Globus pallidus (tissue), 1 donor: Measurements from ENCODE around the gene AKAP13.

Experiments
- DNase-seq: peaks from one replicate; pipeline ENCODE4 v3.0.0-alpha.2; 2015; ENCODE audit warnings: low spot score

AKAP13 gene

DNA sequence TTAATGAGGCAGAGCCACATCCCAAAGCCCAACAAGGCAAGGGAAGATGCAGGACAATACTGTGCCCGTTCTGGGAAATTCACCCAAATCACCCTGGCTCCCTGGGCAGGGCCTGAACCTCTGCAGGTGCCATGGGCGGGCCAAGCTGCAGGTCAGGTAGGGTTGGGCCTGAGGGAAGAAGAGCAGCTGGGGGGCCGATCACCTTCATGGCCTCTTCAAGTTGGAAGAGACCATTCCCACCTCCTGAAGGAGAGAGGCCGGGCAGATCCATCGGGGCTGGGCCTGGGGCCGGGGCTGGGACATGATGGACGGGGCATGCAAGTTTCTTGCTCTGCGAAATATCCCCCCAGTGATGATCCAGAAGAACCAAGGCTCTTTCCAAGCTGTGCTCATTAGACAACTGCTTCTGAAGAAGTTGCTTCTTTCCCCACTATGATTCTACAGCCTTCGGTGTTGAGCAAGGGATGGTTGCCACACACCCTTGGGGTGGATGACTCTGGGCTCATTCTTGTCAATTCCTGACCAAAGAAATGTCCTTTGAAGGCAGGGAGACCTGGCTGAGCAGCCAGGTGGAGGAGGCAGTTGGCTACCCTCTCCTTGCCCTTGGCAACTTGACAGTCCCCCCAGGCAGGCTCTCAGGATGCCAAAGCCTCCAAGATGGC, 376.1 kb downstream of the AKAP13 start:
- DNase-seq, result no peak

DNA sequence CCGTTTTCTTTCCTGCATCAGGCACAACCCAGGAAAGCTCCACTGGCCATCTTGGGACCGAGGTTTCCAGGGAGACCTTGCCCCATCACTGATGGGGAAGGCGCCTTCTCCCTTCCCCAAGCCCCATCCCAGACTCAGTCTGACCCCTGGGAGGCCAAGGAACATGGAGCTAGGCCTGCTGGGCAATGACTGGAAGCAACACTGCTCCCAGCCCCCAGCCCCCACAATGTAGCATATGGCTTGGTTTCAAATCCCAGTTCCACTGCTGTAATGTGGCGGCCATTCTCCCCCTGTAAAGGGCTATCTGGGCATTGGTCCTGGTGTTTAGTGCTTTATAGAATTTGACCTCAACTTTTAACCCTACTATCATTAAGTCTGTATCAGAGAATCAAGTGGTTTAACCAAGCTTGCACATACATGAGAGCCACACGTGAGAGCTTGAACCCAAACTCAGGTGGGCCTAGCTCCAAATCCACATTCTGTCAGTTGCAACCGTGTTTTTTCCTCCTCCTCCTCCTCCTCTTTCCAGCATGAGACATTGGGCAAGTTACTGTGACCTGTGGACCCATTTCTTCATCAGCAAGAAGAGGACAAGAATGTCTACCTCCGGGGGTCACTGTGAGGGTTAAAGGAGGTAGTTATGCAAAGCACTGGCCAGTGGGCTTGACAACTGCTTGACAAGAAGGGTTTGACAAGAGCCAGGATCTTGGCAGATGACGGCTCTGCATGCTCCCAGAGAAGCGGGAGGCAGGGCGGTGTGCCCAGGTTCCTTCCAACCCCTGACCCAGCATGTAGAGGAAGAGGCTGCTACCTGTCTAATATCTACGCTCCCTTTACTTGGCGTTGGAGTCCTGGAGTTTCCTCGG, 376.9 kb downstream of the AKAP13 start:
- no peak for DNase-seq

DNA sequence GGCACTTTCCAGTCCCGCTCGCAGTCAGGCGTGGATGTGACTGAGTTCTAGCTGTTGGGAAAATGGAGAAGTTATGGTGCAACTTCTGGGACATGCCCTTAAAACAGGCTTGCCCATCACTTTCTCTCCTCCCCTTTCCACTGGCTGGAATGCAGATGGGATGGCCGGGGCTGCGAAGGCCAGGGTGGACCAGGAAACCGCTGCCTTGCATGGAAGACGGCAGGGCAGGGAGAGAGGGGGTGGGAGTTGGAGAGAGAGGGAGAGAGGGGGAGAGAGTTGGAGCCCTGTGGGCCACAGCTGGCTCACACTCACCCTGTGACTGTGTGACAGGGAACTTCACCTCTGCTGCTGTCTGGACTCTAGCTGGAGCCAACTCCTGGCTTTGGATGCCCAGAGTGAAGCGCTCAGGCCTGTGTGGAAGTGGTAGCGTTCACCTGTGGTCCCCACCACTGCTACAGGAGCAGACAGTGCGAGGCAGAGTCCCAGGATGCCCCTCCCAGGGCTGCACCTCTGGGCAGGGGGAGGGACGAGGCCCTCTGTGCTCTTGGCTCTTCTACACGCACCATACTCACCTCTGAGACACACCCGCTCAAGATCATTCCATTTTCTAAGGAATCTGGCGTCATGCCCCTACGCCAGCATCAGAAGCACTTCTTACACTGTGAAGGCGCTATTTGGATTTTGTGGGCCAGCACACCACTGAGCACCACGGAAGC, 377.7 kb downstream of the AKAP13 start:
- no peak for DNase-seq

DNA sequence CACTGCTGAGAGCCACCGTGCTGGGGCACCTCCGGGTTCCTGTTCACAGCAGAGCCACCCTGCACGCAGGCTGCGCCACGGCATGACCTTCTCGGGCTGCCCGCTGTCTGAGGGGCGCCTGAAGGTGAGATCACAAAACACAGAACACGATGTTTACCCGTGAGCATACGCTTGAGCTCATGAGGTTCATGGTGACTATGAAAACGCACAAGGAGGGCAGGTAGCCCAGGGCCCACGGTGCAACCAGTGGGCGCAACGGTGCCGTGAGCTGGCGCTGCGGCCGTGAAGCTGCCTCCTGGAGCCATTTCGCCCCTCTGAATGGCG, 378.2 kb downstream of the AKAP13 start:
- DNase-seq, result no peak

DNA sequence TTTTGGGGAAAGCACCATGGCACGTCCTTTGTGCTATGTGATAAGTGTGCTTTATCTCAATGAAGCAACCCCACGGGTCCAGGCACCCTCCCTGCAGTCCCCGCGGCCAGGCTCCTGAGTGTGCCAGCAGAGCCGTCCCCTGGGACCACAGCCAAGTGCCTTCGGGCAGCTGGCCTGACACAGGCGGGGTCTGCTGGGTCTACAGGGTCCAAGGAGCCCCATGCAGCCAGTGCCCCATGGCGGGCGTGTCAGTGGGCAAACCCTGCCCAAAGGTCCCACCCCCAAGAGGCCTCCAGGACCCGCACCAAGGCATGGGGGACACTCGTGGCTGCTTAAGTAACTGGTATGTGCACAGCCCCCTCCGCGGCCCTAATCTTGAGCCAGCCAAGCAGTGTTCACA, 379.0 kb downstream of the AKAP13 start:
- DNase-seq, result no peak

DNA sequence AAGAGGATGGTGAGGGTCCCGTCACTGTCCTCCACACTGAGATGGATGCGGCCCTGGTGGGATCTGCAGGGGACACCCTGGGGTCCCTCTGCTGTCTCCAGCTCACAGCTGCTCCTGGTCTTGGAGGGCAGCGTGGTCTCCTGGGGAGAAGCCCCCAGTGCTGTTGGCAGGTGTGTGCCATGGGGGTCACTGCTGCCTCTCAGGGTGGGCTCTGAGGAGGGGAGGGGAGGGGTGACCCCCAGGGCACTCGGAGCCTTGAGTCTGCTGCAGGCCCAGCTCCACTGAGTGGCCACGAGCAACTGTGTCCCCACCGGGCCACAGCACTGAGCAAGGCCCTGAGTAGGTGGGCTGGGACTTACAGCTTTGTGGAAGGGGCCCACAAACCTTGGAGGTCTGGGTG, 379.6 kb downstream of the AKAP13 start:
- no peak for DNase-seq

DNA sequence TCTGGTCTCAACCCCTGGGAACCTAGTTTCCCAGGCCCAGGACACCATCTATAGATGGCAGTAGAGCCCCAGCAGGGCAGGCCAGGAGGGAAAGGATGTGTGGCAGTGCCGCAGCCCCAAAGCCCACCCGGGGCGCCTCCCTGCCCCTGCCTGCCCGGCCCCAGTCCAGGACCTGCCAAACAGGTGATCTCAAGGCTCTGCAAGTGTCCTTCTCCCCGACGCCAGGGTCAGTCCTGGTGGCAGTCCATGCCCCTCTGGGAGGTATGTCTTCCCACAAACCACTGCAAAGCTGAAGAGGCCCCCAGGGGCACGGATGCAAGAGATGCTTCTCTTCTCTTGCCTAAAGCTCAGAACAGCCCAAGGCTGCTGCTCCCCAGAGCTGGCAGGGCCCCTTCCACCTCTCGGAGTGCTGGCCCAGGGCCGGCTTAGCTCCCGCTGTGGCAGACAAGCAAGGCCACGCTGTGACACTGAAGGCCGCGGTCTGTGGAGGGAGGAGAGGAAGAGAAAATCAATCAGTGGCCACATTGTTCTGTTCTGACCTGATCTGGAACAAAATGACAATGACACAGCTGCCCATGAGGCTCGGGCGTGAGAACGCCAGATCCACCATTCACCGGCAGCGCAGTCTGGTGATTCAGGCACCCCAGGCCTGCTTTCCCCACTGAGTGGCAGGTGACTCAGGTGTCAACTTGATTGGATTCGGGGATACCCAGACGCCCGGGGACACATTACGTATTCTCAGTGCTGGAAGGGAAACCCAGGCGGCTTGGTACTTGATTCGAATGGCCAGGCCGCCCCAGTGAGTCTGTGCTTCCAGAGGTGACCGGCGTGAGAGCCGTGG, 380.3 kb downstream of the AKAP13 start:
- no peak for DNase-seq

DNA sequence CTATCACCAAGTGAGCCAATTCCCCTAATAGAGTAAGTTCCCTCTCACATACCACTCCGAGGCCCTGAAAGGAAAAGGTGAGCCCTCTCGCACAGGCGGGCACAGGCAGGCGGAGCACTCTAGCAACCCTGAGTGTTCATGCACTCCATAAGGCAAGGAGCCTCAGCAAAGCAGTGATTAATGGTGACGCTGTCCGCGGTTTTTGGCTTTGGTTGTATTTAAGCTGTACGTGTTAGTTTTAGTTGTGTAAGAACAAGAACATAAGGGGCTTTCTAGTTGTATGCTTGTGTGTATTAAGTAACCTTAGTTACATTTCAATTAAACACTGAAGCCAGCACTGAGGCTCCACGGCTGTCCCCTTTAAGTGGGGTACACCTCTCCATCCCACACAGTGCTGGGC, 381.2 kb downstream of the AKAP13 start:
- DNase-seq, result no peak

DNA sequence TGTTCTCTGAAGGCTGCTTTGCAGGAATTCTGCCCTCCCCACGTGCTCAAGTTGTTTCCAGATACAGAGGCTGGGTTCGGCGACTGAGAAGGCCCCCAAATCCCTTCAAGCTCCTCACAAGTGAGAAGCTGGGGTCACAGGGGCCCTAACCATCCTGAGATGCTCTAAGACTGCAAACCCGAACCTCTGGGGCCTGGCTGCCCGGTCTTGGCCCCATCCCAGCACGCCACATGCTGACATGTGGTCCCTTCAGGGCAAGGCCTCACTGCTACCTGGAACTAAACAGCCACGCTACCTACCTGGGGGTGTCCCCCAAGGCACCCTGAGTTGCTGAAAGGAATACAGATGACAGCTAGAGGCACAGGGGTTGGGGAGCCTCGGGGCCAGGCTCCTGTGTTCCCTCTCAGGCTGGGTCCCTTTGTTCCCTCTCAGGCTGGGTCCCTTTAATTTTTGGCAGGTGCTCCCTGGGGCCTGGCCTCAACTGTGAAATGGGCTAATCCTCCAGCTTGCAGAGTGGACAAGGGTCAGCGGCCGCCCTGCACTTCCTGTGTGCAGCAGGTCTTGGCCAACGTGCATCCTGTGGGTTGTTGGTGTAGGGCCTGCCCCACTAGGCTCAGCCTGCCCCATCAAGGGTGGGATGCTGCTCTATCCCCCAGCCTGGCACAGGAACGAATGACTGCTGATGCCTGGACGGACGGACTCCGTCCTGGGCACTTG, 381.8 kb downstream of the AKAP13 start:
- no peak for DNase-seq

DNA sequence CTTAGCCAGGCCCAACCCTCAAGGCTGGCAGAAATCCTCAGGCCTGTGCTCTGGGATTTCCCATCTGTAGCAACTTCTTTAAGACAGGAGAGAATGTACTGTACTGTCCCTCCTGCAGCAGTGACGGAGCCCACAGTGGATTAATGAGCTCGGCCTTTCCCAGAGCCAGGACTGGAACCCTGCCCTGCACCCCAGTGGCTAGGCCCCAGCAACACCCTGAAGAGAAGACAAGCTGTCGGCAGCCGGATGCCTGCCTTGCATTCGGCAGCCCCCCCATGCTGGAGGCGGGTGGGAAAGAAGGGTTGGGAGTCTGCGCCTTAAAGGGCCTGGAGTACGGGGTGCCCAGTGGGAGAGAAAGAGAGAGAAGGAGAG, 382.3 kb downstream of the AKAP13 start:
- DNase-seq, result no peak

DNA sequence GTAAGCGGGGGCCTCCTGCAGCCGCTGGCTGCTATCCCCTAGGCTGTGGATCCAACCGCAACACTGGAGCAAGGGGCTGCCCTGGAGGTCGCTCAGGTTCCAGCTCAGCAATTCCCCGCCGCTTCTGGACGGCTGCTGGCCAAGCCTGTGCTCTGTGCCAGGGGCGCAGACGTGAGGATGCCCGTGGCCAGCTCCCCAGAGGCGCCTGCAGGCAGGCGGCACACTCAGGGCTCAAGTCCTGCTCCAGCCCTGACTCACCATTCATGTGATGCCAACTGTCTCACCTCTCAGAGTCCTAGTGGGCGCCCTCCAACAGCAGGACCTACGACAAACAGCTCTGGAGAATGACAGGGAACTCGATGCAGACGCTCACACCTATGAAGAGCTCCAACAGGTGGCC, 382.8 kb downstream of the AKAP13 start:
- DNase-seq, result peak; percentile 50

DNA sequence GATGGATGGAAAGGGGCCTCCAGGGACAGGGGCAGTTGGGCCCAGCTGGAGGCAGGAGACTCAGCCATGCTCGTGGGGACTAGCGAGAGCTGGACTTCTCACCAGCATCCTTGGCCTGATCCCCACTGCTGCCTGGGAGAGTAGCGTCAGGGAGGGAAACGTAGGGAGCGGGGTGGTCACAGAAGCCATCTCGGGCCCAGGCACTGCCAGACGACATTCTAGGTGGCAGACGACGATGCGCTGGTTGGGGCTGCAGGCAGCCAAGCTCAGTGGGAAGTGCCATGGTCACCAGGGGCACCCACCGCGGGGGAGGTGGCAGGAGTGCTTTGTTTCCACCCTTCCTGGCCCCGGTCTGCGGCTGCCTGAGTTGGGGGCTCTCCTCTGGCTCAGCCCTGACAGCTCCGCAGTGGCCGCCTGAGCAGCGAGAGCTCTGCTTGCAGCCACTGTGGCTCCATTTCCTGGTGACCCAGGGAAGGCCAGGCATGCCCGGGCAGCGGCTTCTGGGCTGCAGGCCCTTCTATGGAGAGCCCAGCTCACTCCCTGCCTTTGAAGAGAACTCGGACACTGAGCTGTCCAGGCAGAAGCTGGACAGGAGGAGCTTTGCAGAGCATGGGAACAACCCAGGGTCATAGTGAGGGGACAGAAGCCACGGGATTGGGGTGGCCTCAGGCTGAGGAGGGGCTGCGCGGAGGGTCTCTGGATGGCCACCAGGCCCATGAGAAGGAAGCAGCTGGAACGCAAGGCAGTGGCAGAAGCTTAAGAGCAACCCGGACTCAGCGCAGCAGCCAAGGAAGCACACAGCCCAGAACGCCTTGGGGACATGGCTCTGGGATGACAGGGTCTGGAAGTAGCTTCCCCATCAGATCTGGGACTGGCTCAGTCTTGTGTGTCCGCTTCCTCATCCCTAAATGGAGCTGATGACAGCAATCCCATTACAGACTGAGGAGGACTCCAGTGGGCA, 383.6 kb downstream of the AKAP13 start:
- DNase-seq, result no peak

DNA sequence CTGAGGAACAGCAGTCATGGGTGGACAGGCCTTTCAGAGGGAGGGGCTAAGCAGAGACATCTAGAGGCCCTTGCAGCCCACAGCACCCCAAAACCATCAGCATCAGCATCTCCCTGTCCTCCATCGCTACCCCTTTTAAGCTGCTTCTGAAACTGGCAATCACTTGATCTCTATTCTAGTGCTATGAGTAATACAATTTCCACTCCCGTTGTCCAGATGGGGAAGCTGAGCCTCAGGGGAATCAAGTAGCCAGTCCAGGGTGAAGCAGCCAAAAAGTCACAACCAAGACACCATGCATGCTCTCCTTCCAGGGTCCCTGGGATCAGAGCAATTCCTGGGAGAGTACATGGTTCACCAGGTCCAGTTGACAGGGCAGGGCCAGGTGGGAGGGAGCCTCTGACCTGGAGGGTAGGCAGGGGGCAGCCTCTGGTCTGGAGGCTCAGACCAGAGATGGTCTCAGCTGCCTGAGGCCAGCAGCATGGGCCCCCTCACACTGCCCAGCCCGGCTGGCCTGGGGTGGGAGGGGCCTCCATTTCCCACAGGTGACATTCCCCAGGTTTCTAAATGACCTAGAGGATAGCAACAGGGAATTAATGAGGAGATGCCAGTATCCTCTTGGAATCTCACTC, 384.4 kb downstream of the AKAP13 start:
- DNase-seq, result no peak

DNA sequence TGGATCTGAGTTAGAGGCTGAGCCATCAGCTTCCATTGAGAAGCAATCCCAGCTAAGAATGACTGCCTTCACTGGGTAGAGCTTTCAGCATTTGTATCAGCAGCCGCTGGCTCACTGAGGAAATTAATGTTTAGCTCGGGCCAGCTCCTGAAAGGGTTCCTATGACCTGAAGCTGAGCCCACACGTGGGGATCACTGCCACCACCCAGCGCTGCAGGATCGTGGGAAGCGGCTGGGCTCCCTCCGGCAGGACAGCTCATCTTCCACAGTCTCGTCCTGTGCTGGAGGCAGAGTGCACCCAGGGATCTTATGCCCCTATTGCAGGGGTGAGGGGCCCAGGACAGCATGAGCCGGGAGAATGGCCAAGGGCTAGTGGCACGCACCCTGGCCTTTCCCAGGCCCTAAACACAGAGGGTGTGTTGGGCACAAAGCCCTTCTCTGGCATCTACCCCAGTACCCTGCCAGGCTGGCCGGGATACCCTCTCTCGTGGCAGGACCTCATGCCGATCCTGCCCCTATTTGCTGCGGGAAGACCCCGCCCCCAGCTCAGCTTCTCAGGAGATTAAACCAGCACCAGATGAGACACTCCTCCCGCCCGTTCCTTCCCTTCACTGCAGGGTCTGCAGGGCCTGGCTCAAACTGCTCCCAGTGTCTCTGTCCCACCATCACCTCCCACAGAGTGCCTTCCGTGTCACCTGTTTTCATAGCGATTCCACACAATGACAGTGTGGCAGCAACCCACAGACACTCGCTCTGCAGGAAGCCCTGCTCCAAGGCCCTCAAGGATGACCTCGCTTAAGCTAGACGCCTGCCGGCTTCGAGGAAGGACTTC, 385.8 kb downstream of the AKAP13 start:
- peak; percentile 21 for DNase-seq

DNA sequence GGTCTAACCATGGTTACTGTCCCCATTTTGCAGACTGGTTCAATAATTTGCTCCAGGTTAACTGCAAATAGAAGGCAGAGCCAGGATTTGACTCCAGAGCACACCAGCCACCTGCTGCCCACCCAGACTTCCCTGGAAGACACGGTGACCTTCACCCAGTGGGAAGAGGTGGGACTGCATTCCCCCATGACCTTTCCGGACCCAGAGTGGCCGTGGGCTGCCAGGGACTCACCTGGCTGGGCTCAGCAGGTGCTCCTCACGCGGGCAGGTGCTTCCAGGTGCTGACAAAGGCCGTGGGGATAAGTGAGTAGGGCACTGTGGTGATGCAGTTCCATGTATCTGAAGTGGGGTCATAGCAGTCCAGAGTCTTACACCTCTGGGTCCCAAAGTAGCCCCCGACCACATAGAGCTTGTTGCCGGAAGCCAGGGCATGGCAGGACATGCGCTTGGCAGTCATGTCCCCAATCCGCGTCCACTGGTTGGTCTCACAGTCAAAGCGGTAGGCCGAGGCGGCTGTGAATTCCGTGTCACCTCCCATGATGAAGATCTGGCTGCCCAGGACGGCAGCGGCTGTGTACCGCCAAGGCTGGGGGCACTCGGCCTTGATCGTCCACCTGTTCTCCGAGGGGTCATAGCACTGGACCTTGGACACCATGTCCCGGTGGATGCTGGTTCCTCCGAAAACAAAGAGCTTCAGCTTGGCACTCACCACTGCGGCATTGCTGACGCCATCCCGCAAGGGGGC, 387.6 kb downstream of the AKAP13 start:
- DNase-seq, result no peak

DNA sequence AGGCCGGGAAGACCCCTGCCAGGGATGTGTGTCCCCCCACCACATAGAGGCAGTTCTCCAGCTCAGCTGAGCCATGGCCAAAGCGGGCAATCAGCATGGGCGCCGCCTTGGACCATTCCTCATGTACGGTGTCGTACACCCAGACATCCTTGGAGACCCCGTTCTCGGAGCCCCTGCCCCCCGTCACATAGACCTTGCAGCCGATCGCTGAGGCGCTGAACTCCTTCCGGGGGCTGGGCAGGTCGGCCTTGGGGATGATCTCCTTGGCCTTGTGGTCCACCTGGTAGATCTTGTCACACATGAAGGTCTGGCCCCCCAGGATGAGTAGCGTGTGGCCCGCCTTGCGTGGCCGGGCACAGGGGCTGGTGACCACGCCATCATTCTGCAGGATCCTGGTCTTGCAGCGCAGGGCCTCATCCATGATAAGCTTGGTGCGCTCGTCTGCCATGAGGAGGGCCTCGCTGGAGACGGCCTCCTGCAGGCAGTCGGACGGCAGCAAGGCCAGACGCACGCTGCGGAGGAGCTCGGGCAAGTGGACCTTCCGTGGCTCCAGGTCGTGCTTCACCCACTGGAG, 388.3 kb downstream of the AKAP13 start:
- no peak for DNase-seq

DNA sequence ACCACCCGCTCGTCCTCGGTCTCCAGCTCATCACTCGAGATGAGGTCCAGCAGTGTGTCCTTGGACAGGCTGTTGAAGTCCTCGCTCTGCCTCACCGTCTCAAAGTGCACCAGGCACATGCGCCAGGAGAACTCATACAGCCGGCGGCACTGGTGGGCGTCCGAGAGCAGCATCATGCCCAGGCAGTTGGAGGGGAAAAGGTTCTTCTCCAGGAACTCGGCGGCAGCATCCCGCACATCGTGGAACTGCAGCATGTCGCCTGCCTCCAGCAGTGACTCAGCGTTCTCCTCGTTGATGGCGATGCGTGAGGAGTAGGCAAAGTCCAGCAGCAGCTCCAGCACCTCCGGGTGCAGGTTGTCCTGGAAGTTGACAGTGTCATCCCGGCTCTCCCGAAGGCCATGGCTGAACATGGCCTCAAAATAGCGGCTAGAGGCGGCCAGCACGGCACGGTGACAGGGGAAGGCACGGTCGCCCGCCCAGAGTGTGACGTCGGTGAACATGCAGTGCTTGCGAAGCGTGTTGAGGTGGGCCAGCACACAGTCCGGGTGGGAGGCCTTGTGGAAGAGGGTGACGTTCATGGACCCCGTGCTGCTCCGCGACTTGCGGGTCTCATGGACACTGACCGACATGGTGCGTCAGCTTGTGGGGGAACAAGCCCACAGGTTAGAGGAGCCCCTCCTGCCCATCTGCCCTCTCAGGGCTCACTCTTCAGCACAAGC, 388.9 kb downstream of the AKAP13 start:
- no peak for DNase-seq
